MCF 10A (cell line): ENCODE data around the gene PTPRR. TPM values are rescaled to one million over a fixed set of nuclear protein-coding genes. Genes with fewer than 3 reads are reported as not detected.

Experiments
- BruUV-seq: library from RNA; stranded (reverse); fragments of 400-500 nt; replicated peaks from 2 replicates; lab custom pipeline; 2021; lab: Mats Ljungman, UMichigan
- CTCF ChIA-PET: fragments of 300-600 bp; sonication (Branson Sonifier 250); formaldehyde crosslinking; extraction: SDS; loops from one replicate; lab custom pipeline; 2021; ENCODE audit warnings: antibody characterized with exemption, inconsistent platforms; lab: Yijun Ruan, JAX
- POLR2A ChIA-PET: fragments of 300-600, 350-650 bp; sonication (Branson Sonifier 250); formaldehyde crosslinking; extraction: SDS; loops from one replicate; lab custom pipeline; 2020; ENCODE audit warnings: antibody characterized with exemption, inconsistent platforms; lab: Yijun Ruan, JAX
- DNase-seq: peaks from one replicate; pipeline ENCODE4 v3.0.0-alpha.2; 2018; ENCODE audit not compliant: unreplicated experiment
- H3K27ac Mint-ChIP-seq: one replicate; pipeline ENCODE4 v1.8.0; 2022; ENCODE audit warnings: mild to moderate bottlenecking, low read depth, mixed read lengths; ENCODE audit not compliant: unreplicated experiment
- H3K27me3 Mint-ChIP-seq: one replicate; pipeline ENCODE4 v1.8.0; 2022; ENCODE audit warnings: mixed read lengths; ENCODE audit not compliant: insufficient read depth, unreplicated experiment
- H3K36me3 Mint-ChIP-seq: one replicate; pipeline ENCODE4 v1.8.0; 2022; ENCODE audit warnings: mild to moderate bottlenecking, moderate library complexity, mixed read lengths; ENCODE audit not compliant: insufficient read depth, unreplicated experiment
- H3K4me1 Mint-ChIP-seq: one replicate; pipeline ENCODE4 v1.8.0; 2022; ENCODE audit warnings: mixed read lengths; ENCODE audit not compliant: insufficient read depth, unreplicated experiment
- H3K4me3 Mint-ChIP-seq: one replicate; pipeline ENCODE4 v1.8.0; 2022; ENCODE audit warnings: mild to moderate bottlenecking, moderate library complexity, mixed read lengths; ENCODE audit not compliant: unreplicated experiment
- H3K9me3 Mint-ChIP-seq: one replicate; pipeline ENCODE4 v1.8.0; 2022; ENCODE audit warnings: mixed read lengths; ENCODE audit not compliant: unreplicated experiment
- intact Hi-C: fragments of 100-400 bp; cut with micrococcal nuclease; formaldehyde crosslinking; loops from 2 replicates; pipeline ENCODE4 v1.14.1; 2022
- total RNA-seq: library from RNA; stranded (reverse); gene quantifications from 2 replicates; pipeline ENCODE4 v1.2.3, GENCODE V29; 2022
- TF ChIP-seq, protein P1 (sequence below): fragments of 200-600 bp; IDR thresholded peaks from one replicate; pipeline ENCODE4 v1.8.0; 2022; ENCODE audit warnings: antibody characterized with exemption, mild to moderate bottlenecking; ENCODE audit not compliant: unreplicated experiment

Gene PTPRR
- total RNA-seq, 1 experiment from 2014 or later: not detected

- CTCF ChIA-PET: no interaction called here
Measured at GRCh38 chr12:70955415-70955814, 34.9 kb upstream of the PTPRR start.

DNA sequence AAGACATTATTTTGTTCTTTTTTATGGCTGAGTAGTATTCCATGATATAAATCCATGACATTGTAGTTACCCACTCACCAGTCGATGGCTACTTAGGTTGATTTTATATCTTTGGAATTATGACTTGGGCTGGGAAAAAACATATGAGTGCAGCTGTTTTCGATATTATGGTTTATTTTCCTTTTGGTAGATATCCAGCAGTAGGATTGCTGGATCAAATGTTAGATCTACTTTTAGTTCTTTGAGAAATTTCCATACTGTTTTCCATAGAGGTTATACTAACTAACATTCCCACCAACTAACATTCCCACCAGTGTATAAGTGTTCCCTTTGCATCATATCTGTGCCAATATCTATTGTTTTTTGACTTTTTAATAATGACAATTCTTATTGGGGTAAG is 29.9 kb upstream of the PTPRR start:
- Mint-ChIP-seq H3K27ac (no peak overlapping the region), H3K9me3 (no peaks in the 10 kb centered on the region), H3K27me3 (no peaks in the 10 kb centered on the region), H3K4me3 (no peak overlapping the region), H3K4me1 (no peaks in the 10 kb centered on the region), H3K36me3 (no peaks in the 10 kb centered on the region)
- no TSS peak for BruUV-seq
- DNase-seq: no peak
- intact Hi-C loops: no loop called here
- TF ChIP-seq, protein P1, sequence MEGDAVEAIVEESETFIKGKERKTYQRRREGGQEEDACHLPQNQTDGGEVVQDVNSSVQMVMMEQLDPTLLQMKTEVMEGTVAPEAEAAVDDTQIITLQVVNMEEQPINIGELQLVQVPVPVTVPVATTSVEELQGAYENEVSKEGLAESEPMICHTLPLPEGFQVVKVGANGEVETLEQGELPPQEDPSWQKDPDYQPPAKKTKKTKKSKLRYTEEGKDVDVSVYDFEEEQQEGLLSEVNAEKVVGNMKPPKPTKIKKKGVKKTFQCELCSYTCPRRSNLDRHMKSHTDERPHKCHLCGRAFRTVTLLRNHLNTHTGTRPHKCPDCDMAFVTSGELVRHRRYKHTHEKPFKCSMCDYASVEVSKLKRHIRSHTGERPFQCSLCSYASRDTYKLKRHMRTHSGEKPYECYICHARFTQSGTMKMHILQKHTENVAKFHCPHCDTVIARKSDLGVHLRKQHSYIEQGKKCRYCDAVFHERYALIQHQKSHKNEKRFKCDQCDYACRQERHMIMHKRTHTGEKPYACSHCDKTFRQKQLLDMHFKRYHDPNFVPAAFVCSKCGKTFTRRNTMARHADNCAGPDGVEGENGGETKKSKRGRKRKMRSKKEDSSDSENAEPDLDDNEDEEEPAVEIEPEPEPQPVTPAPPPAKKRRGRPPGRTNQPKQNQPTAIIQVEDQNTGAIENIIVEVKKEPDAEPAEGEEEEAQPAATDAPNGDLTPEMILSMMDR: no peak
- POLR2A ChIA-PET: no interaction called here
- CTCF ChIA-PET: interaction anchor here (1.0 kb wide), 1 partner anchor 1072 kb away, joined by 8 read pairs; no protein-coding TSS in a partner anchor

More at GRCh38 chr12:70955415-70955814, 34.9 kb upstream of the PTPRR start:
- intact Hi-C loops: no loop called here
- H3K27me3 Mint-ChIP-seq: no peaks in the 10 kb centered on the region
- no peak for DNase-seq
- H3K9me3 Mint-ChIP-seq: peaks cover 15% of the 10 kb centered on the region
- H3K36me3 Mint-ChIP-seq: no peaks in the 10 kb centered on the region
- BruUV-seq: no TSS peak
- TF ChIP-seq, protein P1: no peak
- H3K4me3 Mint-ChIP-seq: no peak overlapping the region
- POLR2A ChIA-PET: interaction anchor here (0.7 to 1.1 kb wide), 2 partner anchors 13 to 136 kb away, joined by 3 to 5 read pairs; no protein-coding TSS in a partner anchor
- H3K4me1 Mint-ChIP-seq: no peaks in the 10 kb centered on the region
- no peak overlapping the region for H3K27ac Mint-ChIP-seq

DNA sequence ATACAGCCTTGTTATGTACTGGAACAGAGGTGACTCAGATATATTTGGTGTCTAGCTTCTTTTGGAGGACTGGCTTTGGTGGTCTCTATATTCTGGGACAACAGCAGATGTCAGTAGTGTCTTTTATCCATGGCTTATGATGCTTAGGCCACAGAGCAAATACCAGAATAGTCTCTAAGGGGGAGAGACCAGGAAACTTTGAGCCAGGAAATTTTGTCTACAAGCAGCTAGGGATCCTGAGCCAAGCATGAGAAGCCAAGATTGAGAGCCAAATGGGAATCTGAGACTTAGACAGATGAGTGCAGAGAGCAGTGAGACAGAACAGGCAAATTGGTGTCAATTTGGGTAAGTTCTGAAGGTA is 28.4 kb upstream of the PTPRR start:
- CTCF ChIA-PET: interaction anchor here (1.4 kb wide), 1 partner anchor 9 kb away, joined by 3 read pairs; no protein-coding TSS in a partner anchor
- Mint-ChIP-seq H3K36me3 (no peaks in the 10 kb centered on the region), H3K27ac (no peak overlapping the region), H3K9me3 (no peaks in the 10 kb centered on the region), H3K4me3 (no peak overlapping the region), H3K4me1 (no peaks in the 10 kb centered on the region), H3K27me3 (no peaks in the 10 kb centered on the region)
- intact Hi-C loops: no loop called here
- POLR2A ChIA-PET: no interaction called here
- TF ChIP-seq, protein P1: no peak
- DNase-seq: no peak
- no TSS peak for BruUV-seq

DNA sequence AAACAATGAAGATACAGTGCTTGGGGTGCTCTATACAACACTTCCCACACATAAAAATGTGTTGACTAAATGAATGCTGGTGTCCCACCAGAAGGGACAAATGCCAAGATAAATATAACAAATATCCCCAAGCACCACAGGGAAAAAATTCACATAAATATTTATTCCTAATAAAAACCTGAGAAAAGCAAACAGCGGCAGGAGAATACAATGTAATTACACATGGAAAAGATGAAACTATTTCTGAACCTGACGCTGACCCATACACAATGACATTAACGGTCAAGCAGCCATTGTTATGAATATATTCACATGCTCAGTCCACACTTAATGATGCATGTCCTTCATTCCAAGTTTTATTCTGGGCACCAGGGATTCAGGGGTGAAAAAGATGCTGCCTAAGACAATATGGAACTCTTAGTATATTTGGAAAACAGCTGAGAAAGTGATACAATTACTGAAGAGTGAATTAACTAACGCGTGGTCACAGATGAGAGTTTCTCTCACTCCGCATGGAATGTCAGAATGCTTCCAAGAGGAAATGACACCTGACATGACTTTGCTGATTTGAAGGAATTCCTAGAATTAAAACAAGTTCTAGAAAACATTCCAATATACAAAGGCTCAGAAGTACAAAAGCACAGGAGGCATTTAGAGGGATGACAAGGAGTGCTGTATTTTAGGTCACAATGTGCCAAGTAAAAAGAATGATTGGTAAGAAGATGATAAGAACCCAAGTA is 27.9 kb upstream of the PTPRR start:
- Mint-ChIP-seq H3K4me1 (no peaks in the 10 kb centered on the region), H3K36me3 (no peaks in the 10 kb centered on the region), H3K27ac (no peak overlapping the region), H3K27me3 (no peaks in the 10 kb centered on the region), H3K9me3 (no peaks in the 10 kb centered on the region), H3K4me3 (no peak overlapping the region)
- BruUV-seq: no TSS peak
- intact Hi-C loops: no loop called here
- TF ChIP-seq, protein P1: no peak
- CTCF ChIA-PET: interaction anchor here (1.4 kb wide), 1 partner anchor 10 kb away, joined by 3 read pairs; no protein-coding TSS in a partner anchor
- DNase-seq: no peak
- POLR2A ChIA-PET: no interaction called here
